Lower leg skin (tissue), 4 donors: ENCODE results near the gene COL8A1. TPM values are rescaled to one million over a fixed set of nuclear protein-coding genes. Genes with fewer than 3 reads are reported as not detected.
"Not testable (repeated sequence)": the region's sequence is repeated elsewhere in the genome, so short reads cannot be mapped to it uniquely, and the experiment has no call there.

ENCODE experiments used
- DNase-seq, 2 donors: peaks; one replicate each; pipeline ENCODE4 v3.0.0-alpha.2; 2019; ENCODE audit warnings: low spot score in 2 of 2
- H3K4me3 ChIP-seq: fragments of 200-600 bp; sonication (generic); 2 replicates; pipeline ENCODE4 v1.5.1; 2017; ENCODE audit warnings: mild to moderate bottlenecking, low read depth; ENCODE audit not compliant: poor library complexity, severe bottlenecking
- POLR2A ChIP-seq, 2 donors: fragments of 450-650 bp; IDR thresholded peaks; one replicate each; pipeline ENCODE4 v1.6.1; 2016 to 2017; ENCODE audit warnings: antibody characterized with exemption in 2 of 2, mild to moderate bottlenecking in 1 of 2, moderate library complexity in 1 of 2
- WGBS, 2 donors: methylation state at CpG; one replicate each; pipeline ENCODE4 v1.1.5; 2018; 5-methylcytosine and 5-hydroxymethylcytosine counted together
- intact Hi-C: fragments of 100-400 bp; cut with DNase I; formaldehyde crosslinking; loops from one replicate; pipeline ENCODE4 v1.15.0; 2023; ENCODE audit warnings: low total_unique reads
- total RNA-seq, 4 donors: library from RNA; depleted of rRNA; stranded (reverse); fragments of >200 nt; gene quantifications; one replicate each; pipeline ENCODE4 v1.1.0, GENCODE V29; 2016
- TF ChIP-seq, protein P1 (sequence below), 3 donors: fragments of 450-650 bp; IDR thresholded peaks; one replicate each; pipeline ENCODE4 v1.5.1; 2016; ENCODE audit warnings: antibody characterized with exemption in 3 of 3, mild to moderate bottlenecking in 3 of 3, moderate library complexity in 2 of 3

The COL8A1 gene
- total RNA-seq, 4 donors from 2014 or later = 5.0 to 11.5 (median 7.2) TPM

DNA sequence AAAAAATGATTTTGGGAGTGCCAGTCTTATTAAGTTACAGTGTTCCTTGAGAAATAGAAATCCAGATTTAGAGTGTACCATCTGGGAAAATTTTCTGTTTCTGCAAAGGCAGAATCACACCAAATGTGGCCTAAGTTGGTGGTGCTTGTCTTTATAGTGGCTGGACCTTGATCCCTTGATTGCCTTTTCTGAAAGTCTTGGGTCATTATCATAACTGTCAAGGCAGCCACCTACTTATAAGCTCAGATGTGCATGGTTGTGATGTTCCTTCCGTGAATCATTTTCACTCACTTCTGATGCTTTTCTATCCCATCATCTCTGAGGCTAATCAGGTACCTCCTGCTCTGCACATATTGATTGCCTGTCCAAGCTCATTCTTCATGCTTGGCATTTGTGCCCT is 199.3 kb downstream of the COL8A1 start:
- no peak overlapping the region for H3K4me3 ChIP-seq
- DNase-seq = no peak
- TF ChIP-seq, protein P1, sequence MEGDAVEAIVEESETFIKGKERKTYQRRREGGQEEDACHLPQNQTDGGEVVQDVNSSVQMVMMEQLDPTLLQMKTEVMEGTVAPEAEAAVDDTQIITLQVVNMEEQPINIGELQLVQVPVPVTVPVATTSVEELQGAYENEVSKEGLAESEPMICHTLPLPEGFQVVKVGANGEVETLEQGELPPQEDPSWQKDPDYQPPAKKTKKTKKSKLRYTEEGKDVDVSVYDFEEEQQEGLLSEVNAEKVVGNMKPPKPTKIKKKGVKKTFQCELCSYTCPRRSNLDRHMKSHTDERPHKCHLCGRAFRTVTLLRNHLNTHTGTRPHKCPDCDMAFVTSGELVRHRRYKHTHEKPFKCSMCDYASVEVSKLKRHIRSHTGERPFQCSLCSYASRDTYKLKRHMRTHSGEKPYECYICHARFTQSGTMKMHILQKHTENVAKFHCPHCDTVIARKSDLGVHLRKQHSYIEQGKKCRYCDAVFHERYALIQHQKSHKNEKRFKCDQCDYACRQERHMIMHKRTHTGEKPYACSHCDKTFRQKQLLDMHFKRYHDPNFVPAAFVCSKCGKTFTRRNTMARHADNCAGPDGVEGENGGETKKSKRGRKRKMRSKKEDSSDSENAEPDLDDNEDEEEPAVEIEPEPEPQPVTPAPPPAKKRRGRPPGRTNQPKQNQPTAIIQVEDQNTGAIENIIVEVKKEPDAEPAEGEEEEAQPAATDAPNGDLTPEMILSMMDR (IDR thresholded peaks at IDR 0.05) = no peak
- no peak for TF ChIP-seq POLR2A (IDR thresholded peaks at IDR 0.05)
- intact Hi-C loops = loop anchor here (5.0 to 10.0 kb wide), 2 partner anchors 227 to 415 kb away; no protein-coding TSS in a partner anchor
- WGBS, 2 donors = 94 to 100% methylated on average over 1 of the region's 1 CpG

DNA sequence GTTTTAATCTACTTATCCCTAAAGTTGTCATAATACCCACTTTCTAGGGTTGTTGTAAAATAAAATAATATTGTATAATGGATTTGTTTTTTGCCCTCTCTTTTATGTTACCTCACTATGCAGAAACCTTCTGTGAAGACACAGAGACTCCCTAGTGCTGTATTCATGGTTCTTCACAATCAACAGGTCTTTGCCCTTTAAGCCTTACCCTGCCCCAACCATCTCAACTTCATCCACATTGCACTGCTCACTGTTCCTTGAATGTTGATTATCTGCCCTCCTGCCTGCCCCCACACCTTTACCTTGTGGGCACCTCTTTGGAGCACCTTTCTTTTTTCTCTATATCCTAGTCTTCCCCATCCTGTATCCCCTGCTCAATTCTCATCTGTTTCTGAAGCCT is 200.4 kb downstream of the COL8A1 start:
- no peak overlapping the region for H3K4me3 ChIP-seq
- DNase-seq = no peak
- TF ChIP-seq POLR2A (IDR thresholded peaks at IDR 0.05) = no peak
- TF ChIP-seq, protein P1 (IDR thresholded peaks at IDR 0.05) = no peak
- intact Hi-C loops = loop anchor here (5.0 to 10.0 kb wide), 2 partner anchors 226 to 414 kb away; no protein-coding TSS in a partner anchor

DNA sequence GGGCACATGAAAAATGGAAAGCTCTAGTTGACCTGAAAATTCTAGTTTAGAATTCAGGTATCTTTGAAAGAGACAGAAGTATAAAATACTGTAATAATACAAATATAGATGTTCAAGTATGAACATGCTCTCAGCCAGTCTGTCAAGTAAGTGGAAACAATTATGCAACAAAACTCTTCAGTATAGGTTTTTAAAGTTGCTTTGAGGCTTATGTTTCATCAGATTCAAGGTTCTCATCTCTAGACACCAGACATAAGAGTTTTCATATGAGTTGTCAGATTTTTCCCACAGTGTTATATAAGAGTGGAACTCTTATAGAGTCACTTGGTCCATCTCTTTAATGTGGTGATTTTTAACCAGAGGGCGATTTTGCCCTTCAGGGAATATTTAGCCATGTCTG is 201.2 kb downstream of the COL8A1 start:
- 68 to 77% methylated on average over 1 of the region's 1 CpG for WGBS, 2 donors
- no peak for DNase-seq
- intact Hi-C loops = loop anchor here (5.0 to 10.0 kb wide), 2 partner anchors 225 to 413 kb away; no protein-coding TSS in a partner anchor
- H3K4me3 ChIP-seq = no peak overlapping the region
- TF ChIP-seq, protein P1 (IDR thresholded peaks at IDR 0.05) = no peak
- TF ChIP-seq POLR2A (IDR thresholded peaks at IDR 0.05) = no peak

DNA sequence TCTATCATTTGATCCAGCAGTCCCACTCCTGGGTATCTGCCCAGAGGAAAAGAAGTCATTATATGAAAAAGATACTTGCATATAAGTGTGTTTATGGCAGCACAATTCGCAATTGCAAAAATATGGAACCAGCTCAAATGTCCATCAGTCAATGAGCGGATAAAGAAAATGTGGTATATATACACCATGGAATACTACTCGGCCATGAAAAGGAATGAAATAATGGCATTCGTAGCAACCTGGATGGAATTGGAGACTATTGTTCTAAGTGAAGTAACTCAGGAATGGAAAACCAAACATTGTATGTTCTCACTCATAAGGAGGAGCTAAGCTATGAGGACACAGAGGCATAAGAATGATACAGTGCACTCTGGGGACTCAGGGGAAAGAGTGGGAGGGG is 203.6 kb downstream of the COL8A1 start:
- WGBS, 2 donors = 95 to 96% methylated on average over 4 of the region's 4 CpGs
- intact Hi-C loops, DNase-seq, H3K4me3 ChIP-seq: not testable (repeated sequence)

DNA sequence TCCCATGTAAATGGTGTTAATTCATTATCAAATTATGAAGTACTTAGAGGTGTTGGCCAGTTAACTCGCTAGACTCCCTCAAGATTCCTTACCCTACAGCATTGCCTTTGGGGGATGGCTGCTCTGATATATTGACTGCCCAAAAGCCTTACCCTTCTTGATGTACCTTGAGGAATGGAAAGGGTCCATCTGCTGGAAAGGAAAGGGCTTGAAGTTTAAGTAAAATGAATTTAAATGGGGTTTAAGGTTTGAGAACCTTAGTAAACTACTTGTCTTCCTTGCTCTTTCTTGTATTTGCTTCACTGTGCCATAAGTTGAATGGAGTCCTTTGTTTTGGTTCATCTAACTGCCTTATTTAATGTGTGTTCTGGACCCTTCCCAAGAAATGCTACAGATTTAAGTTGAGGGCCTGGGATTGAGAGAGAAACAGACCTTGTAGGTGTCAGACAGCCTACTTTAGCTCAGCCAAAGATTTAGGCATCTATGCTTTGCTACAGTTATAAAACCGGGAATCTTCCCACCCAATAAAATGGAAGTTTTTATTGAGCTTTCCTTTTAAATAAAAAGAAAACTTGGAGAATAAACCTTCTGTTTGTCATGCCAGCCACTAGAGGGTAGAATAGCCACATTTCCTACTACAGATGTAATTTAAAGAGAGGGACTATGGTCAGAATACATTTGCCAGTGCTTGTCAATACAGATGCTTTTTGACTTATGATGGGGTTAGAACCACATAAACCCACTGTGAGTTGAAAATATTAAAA is 204.6 kb downstream of the COL8A1 start:
- 35 to 40% methylated on average over 2 of the region's 2 CpGs for WGBS, 2 donors
- no peak for TF ChIP-seq POLR2A (IDR thresholded peaks at IDR 0.05)
- TF ChIP-seq, protein P1 (IDR thresholded peaks at IDR 0.05) = peak in 1 of 3 donors; percentile 55
- no peak overlapping the region for H3K4me3 ChIP-seq
- intact Hi-C loops = no loop called here
- no peak for DNase-seq

DNA sequence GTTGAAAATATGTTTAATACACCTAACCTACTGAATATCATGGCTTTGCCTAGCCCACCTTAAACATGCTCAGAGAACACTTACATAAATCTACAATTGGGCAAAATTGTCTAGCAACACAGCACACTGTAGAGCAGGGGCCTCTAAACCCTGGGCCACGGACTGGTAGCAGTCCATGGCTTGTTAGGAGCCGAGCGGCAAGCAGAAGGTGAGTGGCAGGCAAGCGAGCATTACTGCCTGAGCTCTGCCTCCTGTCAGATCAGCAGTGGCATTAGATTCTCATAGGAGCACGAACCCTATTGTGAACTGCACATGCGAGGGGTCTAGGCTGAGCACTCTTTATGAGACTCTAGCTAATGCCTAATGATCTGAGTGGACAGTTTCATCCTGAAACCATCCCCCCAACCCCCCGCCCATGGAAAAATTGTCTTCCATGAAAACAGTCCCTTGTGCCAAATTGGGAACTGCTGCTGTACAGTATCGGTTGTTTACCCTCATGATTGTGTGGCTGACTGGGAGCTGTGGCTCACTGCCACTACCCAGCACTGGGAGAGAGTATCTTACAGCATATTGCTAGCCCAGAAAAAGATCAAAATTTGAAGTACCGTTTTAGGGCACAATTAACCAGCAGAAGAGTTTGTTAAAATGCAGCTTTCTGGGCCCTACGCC is 205.3 kb downstream of the COL8A1 start:
- WGBS, 2 donors = 51 to 53% methylated on average over 10 of the region's 10 CpGs

More for the DNA sequence above, 205.3 kb downstream of the COL8A1 start:
- H3K4me3 ChIP-seq = no peak overlapping the region
- TF ChIP-seq POLR2A (IDR thresholded peaks at IDR 0.05) = no peak
- TF ChIP-seq, protein P1 (IDR thresholded peaks at IDR 0.05) = no peak
- intact Hi-C loops = no loop called here
- no peak for DNase-seq
